Islet of Langerhans (tissue), 1 donor: ENCODE measurements around the gene CADM2.

Experiments used
- FAIRE-seq: peaks from one replicate; lab custom pipeline; 2011; peaks lifted over from hg19 to GRCh38; lab: Jason Lieb, UNC

CADM2 gene

GRCh38 chr3:85321892-85322291 is 363.1 kb downstream of the CADM2 start:
- FAIRE-seq: no peak

DNA sequence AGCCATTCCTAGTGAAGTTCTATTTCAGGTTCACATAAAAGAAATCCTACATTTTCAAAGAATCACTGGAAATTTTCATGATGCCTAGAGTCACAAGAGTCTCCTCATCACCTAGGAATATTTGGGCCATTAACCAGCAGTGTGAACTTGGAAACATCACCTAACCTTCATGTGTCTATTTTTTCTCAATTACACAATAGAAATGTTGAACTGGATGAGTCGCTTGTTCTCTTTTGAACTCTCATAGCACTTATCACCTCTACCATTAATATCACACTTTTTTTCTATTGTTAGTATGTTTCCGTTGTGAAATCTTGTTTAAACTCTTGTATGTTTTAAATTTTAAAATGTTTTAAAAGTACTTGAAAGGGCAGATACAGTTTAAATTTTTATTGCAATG is 371.3 kb downstream of the CADM2 start:
- no peak for FAIRE-seq

GRCh38 chr3:85337895-85338294 is 379.1 kb downstream of the CADM2 start:
- no peak for FAIRE-seq

GRCh38 chr3:85342915-85343314 is 384.1 kb downstream of the CADM2 start:
- no peak for FAIRE-seq

DNA sequence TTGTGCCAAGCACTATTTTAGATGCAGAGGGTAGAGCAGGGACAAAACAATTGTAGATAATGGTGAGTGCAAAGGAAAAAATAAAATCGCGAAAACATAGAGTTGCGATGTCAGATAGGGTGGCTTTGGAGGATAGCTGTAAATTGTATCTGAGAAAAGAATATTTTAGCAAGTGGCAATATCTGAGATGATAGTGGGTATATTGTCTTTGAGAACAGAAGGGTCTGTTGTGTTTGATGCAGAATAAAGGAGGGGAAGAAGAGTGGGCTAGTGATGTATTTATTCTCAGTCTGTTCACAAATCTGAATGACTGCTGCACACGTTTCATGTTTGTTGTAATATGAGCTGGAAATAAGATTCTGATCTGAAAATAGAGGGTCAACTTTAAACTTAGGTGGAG is 396.8 kb downstream of the CADM2 start:
- FAIRE-seq: no peak

GRCh38 chr3:85360742-85361387 is 402.1 kb downstream of the CADM2 start:
- peak; percentile 76 for FAIRE-seq

DNA sequence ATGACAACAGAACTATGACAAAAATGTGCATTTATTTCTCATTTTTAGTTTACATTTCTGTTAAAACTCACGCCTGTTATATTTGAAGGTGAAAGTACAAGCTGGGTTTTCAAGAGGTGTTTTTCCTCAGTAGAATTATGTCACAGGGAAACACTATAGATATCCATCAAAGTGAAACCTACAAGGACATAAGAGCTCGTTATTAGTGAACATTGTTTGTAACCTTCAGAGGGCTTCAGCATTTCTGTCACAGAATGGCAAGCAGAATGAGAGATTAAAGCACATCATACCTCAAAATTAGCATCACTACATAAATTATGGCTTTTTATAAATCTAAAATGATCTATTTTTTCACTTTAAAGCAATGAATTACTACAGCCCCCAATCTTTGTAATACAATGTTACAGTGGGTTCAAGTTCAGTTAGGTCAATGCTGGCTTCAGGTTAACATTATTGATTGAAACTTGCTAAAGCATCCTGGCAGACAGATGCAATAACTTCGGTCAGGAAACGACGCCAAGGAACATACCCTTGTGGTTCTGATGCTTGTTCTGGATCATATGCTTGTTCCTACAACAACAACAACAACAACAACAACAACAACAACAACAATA is 405.6 kb downstream of the CADM2 start:
- no peak for FAIRE-seq

GRCh38 chr3:85370341-85370740 is 411.6 kb downstream of the CADM2 start:
- no peak for FAIRE-seq

GRCh38 chr3:85376131-85376530 is 417.3 kb downstream of the CADM2 start:
- peak; percentile 60 for FAIRE-seq

GRCh38 chr3:85377115-85377514 is 418.3 kb downstream of the CADM2 start:
- FAIRE-seq: no peak

DNA sequence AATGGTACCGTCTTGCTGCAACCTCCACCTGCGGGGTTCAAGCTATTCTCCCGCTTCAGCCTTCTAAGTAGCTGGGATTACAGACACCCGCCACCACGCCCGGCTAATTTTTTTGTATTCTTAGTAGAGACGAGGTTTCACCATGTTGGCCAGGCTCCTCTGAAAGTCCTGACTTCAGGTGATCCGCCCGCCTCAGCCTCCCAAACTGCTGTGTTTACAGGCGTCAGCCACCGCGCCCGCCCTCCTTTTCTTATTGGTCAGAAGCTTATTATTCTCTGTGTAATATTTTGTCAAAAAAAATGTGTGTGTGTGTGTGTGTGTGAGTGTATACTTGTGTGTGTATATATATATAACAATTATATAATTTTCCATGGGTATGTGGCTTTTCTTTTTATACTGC is 425.6 kb downstream of the CADM2 start:
- no peak for FAIRE-seq

DNA sequence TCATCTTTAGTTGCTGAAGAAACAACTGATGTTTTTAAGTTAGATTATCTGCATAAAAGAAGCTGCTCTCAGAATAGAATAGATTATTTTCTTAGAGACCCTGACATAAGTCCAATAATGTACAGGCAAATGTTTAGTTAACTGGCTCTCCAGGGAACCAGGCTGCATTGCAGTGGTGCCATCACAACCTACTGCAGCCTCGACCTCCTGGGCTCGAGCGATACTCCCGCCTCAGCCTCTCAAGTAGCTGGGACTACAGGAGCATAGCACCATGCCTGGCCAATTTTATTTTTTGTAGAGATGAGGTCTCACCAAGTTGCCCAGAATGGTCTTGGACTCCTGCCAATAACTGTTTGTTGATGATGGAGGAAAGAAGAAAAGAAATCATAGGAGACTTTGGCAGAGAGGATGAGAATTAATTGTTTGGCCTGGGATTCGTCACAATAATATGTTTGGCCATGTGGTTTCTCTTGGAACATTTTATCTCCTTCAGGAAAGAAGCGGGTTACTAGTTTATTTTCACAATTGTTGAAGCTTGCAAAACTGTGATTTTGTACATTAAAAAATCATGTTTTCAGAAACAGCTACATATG is 429.2 kb downstream of the CADM2 start:
- FAIRE-seq: no peak

DNA sequence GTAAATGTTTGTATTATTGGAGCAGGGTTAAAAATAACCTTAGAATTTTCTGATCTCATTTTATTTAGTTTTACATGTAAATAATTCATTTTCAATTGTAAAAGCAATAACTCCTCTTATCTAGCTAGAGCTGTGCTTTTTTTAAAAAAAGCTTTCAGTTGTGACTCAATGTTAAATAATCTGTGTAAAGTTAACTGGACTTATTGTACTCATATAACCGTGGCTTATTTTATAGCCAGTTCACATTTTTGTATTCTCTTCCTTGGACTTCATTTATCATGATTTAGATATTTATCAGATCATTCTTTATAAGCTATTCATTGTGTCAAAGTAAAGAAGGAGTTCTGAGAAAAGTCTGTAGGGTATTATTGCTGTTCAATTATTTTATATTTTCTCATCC is 435.6 kb downstream of the CADM2 start:
- peak; percentile 24 for FAIRE-seq

DNA sequence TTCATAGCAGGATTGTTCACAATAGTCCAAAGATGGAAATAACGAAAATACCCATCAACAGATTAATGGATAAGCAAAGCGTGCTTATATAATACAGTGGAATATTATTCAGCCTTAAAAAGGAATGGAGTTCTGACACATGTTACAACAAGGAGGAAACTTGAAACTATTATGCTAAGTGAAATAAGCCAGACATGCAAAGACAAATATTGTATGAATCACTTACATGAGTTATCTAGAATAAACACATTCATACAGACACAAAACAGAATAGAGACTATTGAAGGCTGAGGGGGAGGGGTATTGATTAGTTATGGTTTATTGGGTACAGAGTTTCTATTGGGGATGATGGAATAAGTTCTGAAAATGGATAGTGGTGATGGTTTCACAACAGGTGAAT is 438.6 kb downstream of the CADM2 start:
- no peak for FAIRE-seq

GRCh38 chr3:85426121-85426520 is 467.3 kb downstream of the CADM2 start:
- FAIRE-seq: no peak

DNA sequence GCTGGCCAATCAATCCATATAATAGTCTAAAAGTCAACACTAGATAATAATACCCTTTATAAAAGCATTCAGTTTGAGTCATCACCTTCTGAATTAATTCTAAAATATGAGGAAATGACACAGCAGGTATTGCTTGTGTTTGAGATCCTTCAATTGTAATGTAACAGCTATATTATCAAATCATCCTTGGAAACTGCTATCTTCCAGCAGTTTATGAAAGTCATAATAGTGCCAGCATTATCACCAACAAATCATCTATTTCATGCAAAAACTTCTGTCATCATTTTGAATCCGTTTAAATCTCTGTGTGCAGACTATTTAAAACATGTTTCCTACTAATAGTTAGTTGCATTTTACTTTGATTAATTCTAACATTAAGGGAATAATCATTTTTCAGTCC is 468.7 kb downstream of the CADM2 start:
- FAIRE-seq: no peak

- no peak for FAIRE-seq
These were observed 473.3 kb downstream of the CADM2 start for GRCh38 chr3:85432081-85432480.

- no peak for FAIRE-seq
These were observed 474.5 kb downstream of the CADM2 start for GRCh38 chr3:85433319-85433718.

DNA sequence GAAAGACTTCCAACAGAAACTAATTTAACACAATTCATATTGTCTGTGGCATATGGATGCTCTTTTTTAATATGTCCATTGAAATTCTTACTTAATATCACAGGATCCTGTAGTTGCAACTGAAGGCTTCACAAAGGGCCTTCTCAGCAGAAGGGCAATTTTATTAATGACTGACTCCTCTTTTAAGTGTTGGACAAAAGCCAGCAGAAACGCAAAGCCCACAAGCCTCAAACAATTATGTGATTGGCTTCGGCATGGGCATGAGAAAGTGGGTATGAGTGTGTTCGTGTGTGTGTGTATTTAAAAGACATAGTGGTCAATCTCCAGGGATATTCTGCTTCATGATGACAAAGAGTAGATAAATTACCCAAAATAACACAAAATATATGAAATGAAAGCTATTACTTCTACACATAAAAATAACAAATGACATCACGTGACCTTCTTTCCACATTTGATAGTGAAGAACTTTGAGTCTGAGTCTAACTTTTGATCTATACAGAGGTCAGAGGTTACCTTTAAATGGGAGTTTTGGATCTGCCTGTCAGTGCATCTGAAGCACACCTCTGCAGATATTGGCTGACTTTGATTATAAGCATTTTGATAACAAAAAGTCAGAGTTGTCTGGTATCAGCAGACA is 496.9 kb downstream of the CADM2 start:
- no peak for FAIRE-seq

DNA sequence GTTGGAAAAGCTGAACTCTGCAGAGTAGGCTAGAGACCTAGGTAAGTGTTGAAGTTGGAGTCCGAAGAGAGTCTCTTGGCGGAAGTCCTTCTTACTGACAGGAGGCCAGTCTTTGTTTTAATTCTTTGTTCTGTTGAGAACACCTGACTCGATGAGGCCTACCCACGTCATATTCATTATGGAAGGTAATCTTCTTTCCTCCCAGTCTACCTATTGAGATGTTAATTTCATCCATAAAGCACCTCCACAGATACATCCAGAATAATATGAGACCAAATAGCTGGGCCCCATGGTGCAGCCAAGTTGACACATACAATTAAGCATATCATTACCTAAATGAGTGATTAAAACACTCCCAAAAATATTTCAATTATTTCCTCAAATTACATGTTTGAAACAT is 515.5 kb downstream of the CADM2 start:
- FAIRE-seq: no peak

DNA sequence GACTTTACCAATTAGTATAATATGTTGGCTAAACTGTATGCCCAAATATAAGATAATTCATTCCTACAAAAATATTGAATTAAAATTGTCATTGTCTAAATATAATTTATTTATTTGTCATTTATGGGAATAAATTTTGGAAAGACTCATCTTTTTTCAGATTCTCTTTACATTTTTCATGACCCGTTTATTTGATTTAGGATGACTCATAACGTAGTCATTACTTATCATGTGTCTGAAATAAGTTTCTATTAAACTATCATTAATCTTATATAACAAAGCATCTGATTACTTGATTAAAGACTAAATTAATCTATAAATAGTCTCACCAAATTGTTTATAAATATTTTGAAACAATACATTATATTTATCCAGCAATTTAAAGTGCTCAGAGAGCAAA is 516.6 kb downstream of the CADM2 start:
- no peak for FAIRE-seq

DNA sequence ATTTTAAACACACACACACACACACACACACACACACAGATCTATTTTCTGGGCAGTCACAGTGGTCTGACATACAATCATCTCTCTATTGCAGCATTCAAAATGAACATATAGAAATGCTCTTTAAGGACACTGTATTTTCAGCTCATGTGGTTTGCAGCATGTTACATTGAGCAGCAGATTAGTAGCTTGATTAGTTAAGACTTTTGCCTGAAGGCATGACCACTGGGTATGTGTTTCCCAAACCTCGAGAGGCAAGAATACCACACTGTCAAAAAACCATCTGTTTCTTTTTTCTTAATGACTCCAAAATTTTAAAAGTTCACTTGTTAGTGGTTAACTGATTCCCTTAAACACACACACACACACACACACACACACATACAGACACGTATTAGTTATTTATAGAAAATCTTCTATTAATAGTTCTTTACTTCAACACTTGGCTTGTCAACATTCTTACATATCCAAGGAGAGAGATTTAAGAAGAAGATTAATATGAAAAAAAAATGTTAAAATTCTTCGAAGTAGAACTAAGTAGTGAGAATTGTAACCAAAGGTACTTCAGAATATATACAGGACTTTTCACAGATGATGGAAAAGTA is 518.2 kb downstream of the CADM2 start:
- no peak for FAIRE-seq
